Measurements from ENCODE around the gene THSD8. TPM values are rescaled to one million over a fixed set of nuclear protein-coding genes. Genes with fewer than 3 reads are reported as not detected.

Gene THSD8
- polyA plus RNA-seq, 1 experiment = 1.6 TPM

- POLR2A ChIA-PET = interaction anchor here (0.7 to 3.0 kb wide), 3 partner anchors 17 to 37 kb away, joined by 3 to 17 read pairs (median 7); partner anchors contain the start of gene JUNB
- H3K4me3 ChIP-seq (ENCODE audit: low read depth, low read length) = peak within 1 kb of the TSS; percentile 84
- no peaks in the 10 kb centered on the region for H3K27me3 ChIP-seq (ENCODE audit: control insufficient read depth, insufficient read depth, low read length)
- H3K27ac ChIP-seq (ENCODE audit: low read depth, low read length) = no peak within 1 kb of the TSS
- TF ChIP-seq CTCF (IDR thresholded peaks at IDR 0.05; ENCODE audit: low read depth, low read length) = no peak
- H3K9me3 ChIP-seq (ENCODE audit: control insufficient read depth, insufficient read depth, low read length) = peaks cover 3% of the 10 kb centered on the region; the same call in 1 of the 2 replicates
- DNase-seq (ENCODE audit: low read depth, low spot score) = no peak
- CTCF ChIA-PET = interaction anchor here (0.9 to 7.5 kb wide), 4 partner anchors 10 to 22 kb away, joined by 4 to 92 read pairs (median 31); no protein-coding TSS in a partner anchor
Measured at GRCh38 chr19:12774588-12775555, 27.0 kb upstream of the THSD8 start, which contains the start of gene HOOK2. Gene HOOK2, minus strand, starts transcription at chr19:12775552. Its CDS starts 103 bp downstream, at chr19:12775449.

DNA sequence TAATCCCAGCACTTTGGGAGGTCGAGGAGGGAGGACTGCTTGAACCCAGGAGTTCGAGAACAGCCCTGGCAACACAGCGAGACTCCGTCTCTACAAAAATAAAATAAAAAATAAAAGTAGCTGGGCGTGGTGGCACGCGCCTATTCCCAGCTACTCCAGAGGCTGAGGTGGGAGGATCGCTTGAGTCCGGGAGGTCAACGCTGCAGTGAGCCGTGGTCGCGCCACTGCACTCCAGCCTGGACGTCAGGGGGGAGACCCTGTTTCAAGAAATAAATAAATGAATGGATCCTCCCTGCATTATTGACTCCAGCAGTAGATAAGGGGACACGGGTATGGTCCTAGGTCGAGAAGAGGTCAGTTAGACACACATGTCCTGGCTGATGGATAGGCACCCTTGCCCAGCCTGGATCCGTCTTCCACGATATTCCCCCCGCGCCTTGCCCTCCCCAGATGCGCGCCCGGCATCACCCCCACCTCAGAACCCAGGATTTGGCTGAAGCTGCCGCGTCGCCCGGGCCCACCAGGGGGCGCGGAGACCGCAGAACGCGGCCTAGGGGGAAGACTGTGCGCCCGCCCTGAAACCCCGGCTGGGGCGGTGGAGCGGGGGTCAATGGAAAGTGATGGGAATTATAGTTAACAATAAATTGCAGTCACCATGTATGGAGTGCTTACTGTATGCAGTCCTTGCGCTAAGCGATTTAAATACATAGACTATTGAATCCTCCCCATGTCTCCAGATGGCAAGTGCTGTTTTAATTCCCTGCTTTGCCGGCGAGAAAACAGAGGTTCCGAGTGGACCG, 24.5 kb upstream of the THSD8 start:
- Histone ChIP-seq H3K9me3 (ENCODE audit: control insufficient read depth, insufficient read depth, low read length) (peaks cover 3% of the 10 kb centered on the region; the same call in 1 of the 2 replicates), H3K27ac (ENCODE audit: low read depth, low read length) (peak overlapping the region; percentile 98), H3K4me3 (ENCODE audit: low read depth, low read length) (peak overlapping the region; percentile 68), H3K27me3 (ENCODE audit: control insufficient read depth, insufficient read depth, low read length) (no peaks in the 10 kb centered on the region)
- ChIA-PET POLR2A (interaction anchor here (0.6 to 2.9 kb wide), 6 partner anchors 11 to 165 kb away, joined by 6 to 157 read pairs (median 15); partner anchors contain the start of genes FBXW9 and JUNB), CTCF (interaction anchor here (0.7 to 7.5 kb wide), 12 partner anchors 11 to 200 kb away, joined by 3 to 92 read pairs (median 5); partner anchors contain the start of gene JUNB)
- no peak for DNase-seq (ENCODE audit: low read depth, low spot score)
- TF ChIP-seq CTCF (IDR thresholded peaks at IDR 0.05; ENCODE audit: low read depth, low read length) = peak; percentile 88

GRCh38 chr19:12778017-12778904, 23.6 kb upstream of the THSD8 start:
- Histone ChIP-seq H3K27ac (ENCODE audit: low read depth, low read length) (peak overlapping the region; percentile 98), H3K9me3 (ENCODE audit: control insufficient read depth, insufficient read depth, low read length) (peaks cover 3% of the 10 kb centered on the region; the same call in 1 of the 2 replicates), H3K4me3 (ENCODE audit: low read depth, low read length) (peak overlapping the region; percentile 68), H3K27me3 (ENCODE audit: control insufficient read depth, insufficient read depth, low read length) (no peaks in the 10 kb centered on the region)
- CTCF ChIA-PET = interaction anchor here (0.5 to 7.5 kb wide), 10 partner anchors 9 to 70 kb away, joined by 3 to 92 read pairs (median 5); partner anchors contain the start of gene JUNB
- DNase-seq (ENCODE audit: low read depth, low spot score) = no peak
- no peak for TF ChIP-seq CTCF (IDR thresholded peaks at IDR 0.05; ENCODE audit: low read depth, low read length)
- POLR2A ChIA-PET = interaction anchor here (0.6 to 2.9 kb wide), 7 partner anchors 11 to 164 kb away, joined by 3 to 157 read pairs (median 14); partner anchors contain the start of genes FBXW9 and JUNB

- POLR2A ChIA-PET = interaction anchor here (0.7 to 2.9 kb wide), 5 partner anchors 10 to 32 kb away, joined by 3 to 157 read pairs (median 16); partner anchors contain the start of gene JUNB
- Histone ChIP-seq H3K9me3 (ENCODE audit: control insufficient read depth, insufficient read depth, low read length) (peaks cover 3% of the 10 kb centered on the region; the same call in 1 of the 2 replicates), H3K27ac (ENCODE audit: low read depth, low read length) (peak overlapping the region; percentile 98), H3K4me3 (ENCODE audit: low read depth, low read length) (peak overlapping the region; percentile 68), H3K27me3 (ENCODE audit: control insufficient read depth, insufficient read depth, low read length) (no peaks in the 10 kb centered on the region)
- no peak for TF ChIP-seq CTCF (IDR thresholded peaks at IDR 0.05; ENCODE audit: low read depth, low read length)
- CTCF ChIA-PET = interaction anchor here (0.9 to 7.5 kb wide), 6 partner anchors 10 to 69 kb away, joined by 3 to 92 read pairs (median 20); partner anchors contain the start of gene JUNB
- no peak for DNase-seq (ENCODE audit: low read depth, low spot score)
Measured at GRCh38 chr19:12778905-12779161, 23.0 kb upstream of the THSD8 start.
